WERI-Rb-1 (cell line): ENCODE data around the gene SIRPG.
"Not testable (repeated sequence)": the region's sequence is repeated elsewhere in the genome, so short reads cannot be mapped to it uniquely, and the experiment has no call there.

Experiments
- DNase-seq: peaks from one replicate; pipeline ENCODE4 v3.0.0-alpha.2; 2020
- H3K27ac ChIP-seq: fragments of 250-450 bp; sonication (Bioruptor Pico); 2 replicates; pipeline ENCODE4 v1.5.1; 2020; ENCODE audit warnings: mild to moderate bottlenecking, moderate library complexity
- H3K27me3 ChIP-seq: fragments of 250-450 bp; sonication (Bioruptor Pico); 2 replicates; pipeline ENCODE4 v1.5.1; 2021; ENCODE audit warnings: mild to moderate bottlenecking, low read depth, moderate library complexity; ENCODE audit not compliant: insufficient read depth, severe bottlenecking
- H3K36me3 ChIP-seq: fragments of 250-450 bp; sonication (Bioruptor Pico); 2 replicates; pipeline ENCODE4 v1.5.1; 2020; ENCODE audit warnings: mild to moderate bottlenecking, moderate library complexity
- H3K4me3 ChIP-seq: 2 replicates; pipeline ENCODE4 v1.5.1; 2011; ENCODE audit warnings: low read depth, mild to moderate bottlenecking, control low read depth, low read length
- H3K9me3 ChIP-seq: fragments of 250-450 bp; sonication (Bioruptor Pico); 2 replicates; pipeline ENCODE4 v1.5.1; 2021; ENCODE audit warnings: mild to moderate bottlenecking, moderate library complexity; ENCODE audit not compliant: severe bottlenecking
- TF ChIP-seq, protein P1 (sequence below): IDR thresholded peaks from 2 replicates; pipeline ENCODE4 v1.5.1; 2011; ENCODE audit warnings: low read depth, mild to moderate bottlenecking, control low read depth, inconsistent platforms, low read length

Gene SIRPG

GRCh38 chr20:1619861-1620444, 37.6 kb downstream of the SIRPG start, which contains the start of gene SIRPB1:
Gene SIRPB1, minus strand, starts transcription at chr20:1620009. Its CDS starts 65 bp downstream, at chr20:1619944.
- H3K36me3 ChIP-seq = no peaks in the 10 kb centered on the region
- no peak within 1 kb of the TSS for H3K4me3 ChIP-seq
- no peaks in the 10 kb centered on the region for H3K9me3 ChIP-seq
- TF ChIP-seq, protein P1, sequence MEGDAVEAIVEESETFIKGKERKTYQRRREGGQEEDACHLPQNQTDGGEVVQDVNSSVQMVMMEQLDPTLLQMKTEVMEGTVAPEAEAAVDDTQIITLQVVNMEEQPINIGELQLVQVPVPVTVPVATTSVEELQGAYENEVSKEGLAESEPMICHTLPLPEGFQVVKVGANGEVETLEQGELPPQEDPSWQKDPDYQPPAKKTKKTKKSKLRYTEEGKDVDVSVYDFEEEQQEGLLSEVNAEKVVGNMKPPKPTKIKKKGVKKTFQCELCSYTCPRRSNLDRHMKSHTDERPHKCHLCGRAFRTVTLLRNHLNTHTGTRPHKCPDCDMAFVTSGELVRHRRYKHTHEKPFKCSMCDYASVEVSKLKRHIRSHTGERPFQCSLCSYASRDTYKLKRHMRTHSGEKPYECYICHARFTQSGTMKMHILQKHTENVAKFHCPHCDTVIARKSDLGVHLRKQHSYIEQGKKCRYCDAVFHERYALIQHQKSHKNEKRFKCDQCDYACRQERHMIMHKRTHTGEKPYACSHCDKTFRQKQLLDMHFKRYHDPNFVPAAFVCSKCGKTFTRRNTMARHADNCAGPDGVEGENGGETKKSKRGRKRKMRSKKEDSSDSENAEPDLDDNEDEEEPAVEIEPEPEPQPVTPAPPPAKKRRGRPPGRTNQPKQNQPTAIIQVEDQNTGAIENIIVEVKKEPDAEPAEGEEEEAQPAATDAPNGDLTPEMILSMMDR = no peak
- peaks cover 54% of the 10 kb centered on the region for H3K27me3 ChIP-seq
- no peak within 1 kb of the TSS for H3K27ac ChIP-seq
- no peak for DNase-seq

DNA sequence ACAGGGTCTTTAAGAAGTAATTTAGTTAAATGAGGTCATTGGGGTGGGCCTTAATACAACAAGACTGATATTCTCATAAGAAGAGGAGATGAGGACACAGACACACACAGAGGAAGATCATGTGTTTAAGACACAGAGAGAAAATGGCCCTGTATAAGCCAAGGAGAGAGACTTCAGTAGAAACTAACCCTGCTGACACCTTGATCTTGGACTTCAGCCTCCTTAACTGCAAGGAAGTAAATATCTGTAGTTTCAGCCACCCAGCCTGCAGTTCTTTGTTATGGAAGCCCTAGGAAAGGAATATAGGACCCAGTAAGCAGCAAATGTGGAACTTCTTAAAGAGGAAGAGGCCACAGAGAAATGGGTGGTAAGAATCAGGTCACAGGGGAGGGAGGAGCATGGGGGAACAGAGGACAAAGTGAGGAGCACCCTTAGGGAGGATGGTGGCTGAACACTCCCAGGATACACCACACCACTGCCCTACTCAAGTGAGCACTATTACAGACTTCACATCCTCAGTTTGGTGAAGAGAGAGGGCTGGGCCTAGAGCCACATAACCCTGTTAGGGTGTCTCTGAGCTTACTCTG, 38.5 kb downstream of the SIRPG start:
- Histone ChIP-seq H3K27me3 (peaks cover 45% of the 10 kb centered on the region), H3K36me3 (no peaks in the 10 kb centered on the region), H3K9me3 (no peaks in the 10 kb centered on the region), H3K4me3 (no peak overlapping the region), H3K27ac (no peak overlapping the region)
- TF ChIP-seq, protein P1 = no peak
- no peak for DNase-seq

GRCh38 chr20:1618479-1618878, 39.1 kb downstream of the SIRPG start:
- TF ChIP-seq, protein P1 = no peak

DNA sequence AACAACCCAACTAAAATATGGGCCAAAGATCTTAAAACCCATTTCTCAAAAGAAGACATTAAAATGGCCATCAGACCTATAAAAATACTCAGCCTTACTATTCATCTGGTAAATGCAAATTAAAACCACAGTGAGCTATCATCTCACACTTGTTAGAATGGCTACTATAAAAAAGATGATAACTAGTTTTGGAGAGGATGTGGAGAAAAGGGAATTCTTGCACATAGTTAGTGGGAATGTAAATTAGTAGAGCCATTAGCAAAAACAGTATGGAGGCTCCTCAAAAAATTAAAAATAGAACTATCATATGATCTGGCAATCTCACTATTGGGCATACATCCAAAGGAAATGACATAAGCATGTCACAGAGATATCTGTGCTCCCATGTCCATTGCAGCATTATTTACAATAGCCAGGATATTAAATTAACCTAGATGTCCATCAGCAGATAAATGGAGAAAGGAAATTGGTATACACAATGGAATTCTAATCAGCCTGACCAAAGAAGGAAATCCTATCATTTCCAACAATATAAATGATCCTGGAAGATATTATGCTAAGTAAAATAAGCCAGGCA, 40.6 kb downstream of the SIRPG start:
- no peak overlapping the region for H3K4me3 ChIP-seq
- no peak for DNase-seq
- peaks cover 31% of the 10 kb centered on the region for H3K27me3 ChIP-seq
- TF ChIP-seq, protein P1 = no peak
- no peaks in the 10 kb centered on the region for H3K36me3 ChIP-seq
- no peak overlapping the region for H3K27ac ChIP-seq
- H3K9me3 ChIP-seq = no peaks in the 10 kb centered on the region

More at GRCh38 chr20:1618479-1618878, 39.1 kb downstream of the SIRPG start:
- no peak for DNase-seq
- Histone ChIP-seq H3K9me3 (no peaks in the 10 kb centered on the region), H3K27ac (no peak overlapping the region), H3K4me3 (no peak overlapping the region), H3K36me3 (no peaks in the 10 kb centered on the region), H3K27me3 (peaks cover 39% of the 10 kb centered on the region)

- DNase-seq, H3K27ac ChIP-seq, H3K9me3 ChIP-seq, H3K27me3 ChIP-seq, H3K36me3 ChIP-seq, H3K4me3 ChIP-seq: not testable (repeated sequence)
Observed at GRCh38 chr20:1610404-1610803, 47.2 kb downstream of the SIRPG start.

GRCh38 chr20:1608678-1609347, 48.8 kb downstream of the SIRPG start:
- H3K27ac ChIP-seq, H3K36me3 ChIP-seq, DNase-seq, H3K9me3 ChIP-seq, H3K27me3 ChIP-seq, H3K4me3 ChIP-seq: not testable (repeated sequence)
